GM18505 (cell line): ENCODE measurements around the gene ATP1B2.

Experiments
- ATAC-seq: cut with Tn5 transposase; IDR thresholded peaks from one replicate; pipeline ENCODE4 v1.9.1; 2021; ENCODE audit not compliant: unreplicated experiment
- POLR2A ChIP-seq: IDR thresholded peaks from 4 replicates; pipeline ENCODE4 v1.6.1; 2011; ENCODE audit warnings: borderline replicate concordance; ENCODE audit not compliant: insufficient read depth, insufficient read length; ENCODE audit errors: extremely low read depth

The ATP1B2 gene

GRCh38 chr17:7651097-7651664 lies 455 bp downstream of the ATP1B2 start:
- no peak for ATAC-seq

DNA sequence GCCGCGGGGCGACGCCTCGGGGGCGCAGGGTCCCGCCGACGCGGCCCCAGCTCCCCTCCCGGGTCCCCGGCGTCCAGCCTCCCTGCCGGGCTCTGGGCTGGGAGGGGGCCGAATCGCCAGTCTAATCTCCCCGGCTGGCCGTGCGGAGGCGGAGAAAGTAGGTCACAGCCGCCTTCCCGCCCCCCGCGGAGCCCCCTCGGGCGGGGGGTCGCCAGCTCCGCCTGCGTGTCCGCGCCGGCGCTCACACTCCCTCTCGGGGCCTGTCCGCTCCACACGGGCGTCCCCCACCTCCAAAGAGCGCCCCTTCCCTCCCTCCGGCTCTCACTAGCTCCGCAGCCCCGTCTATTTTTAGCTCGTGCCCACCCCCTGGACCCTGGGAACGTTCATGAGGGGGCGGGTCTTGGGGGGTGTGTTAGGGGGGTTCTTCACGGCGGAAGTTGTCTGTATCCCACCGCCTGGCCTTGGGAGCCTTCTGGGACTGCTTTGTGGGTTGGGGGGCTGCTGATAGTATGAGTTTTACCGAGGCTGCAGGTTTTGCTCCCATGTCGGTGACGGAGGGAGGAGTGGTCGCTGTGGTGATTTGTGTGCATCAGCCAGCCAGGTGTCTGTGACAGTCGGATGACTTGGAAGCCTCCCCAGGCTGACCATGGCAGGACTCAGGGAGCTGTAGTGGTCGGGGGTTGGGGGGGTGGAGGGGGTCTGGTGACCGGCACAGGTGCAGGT lies 1.1 kb downstream of the ATP1B2 start:
- ATAC-seq = no peak
- no peak for TF ChIP-seq POLR2A

More at GRCh38 chr17:7651097-7651664, 455 bp downstream of the ATP1B2 start:
- TF ChIP-seq POLR2A = no peak

DNA sequence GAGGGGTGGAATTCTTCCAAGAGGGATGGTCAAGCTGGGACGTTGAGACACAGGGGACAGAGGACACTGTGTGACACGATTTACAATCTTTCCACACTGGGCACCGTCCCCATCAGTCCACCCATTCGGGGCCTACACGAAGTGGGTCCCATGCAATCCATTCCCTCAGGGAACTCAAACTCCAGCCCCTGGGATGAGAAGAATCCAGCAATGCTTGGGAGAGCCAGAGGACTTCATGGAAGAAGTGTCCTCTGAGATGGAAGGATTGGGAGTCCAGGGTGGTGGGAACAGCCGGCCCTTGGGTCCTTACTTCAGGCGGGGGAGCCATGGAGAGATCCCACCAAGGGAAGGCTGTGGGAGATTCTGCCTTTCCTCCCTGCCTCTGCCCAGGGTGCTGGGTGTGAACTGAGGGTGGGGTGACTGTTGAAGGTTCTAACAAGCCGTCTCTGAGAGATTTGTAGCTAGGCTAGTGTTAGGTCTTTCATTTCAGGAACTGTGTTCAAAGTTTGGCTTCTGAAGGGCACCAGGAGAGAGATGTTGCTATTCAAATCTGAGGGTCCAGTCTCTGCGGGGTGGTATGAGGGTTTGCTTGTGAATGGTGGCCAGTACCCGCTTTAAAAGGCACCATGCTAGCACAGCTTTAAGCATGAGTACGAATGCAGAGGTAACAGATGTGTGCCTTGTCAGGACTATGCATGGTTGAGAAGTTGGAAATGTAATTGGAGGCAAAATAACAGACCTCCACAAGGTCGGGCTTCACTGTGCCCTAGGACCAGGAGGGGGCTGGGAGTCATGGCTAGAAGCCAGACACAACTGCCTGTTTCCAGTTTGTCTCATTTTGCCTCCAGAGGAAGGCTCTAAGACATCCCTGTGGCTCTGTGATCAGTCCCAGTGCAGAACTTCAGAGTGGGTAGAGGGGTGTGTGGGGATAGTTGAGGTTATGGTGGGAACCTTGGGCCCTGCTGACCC lies 1.9 kb downstream of the ATP1B2 start:
- no peak for ATAC-seq
- TF ChIP-seq POLR2A = no peak

DNA sequence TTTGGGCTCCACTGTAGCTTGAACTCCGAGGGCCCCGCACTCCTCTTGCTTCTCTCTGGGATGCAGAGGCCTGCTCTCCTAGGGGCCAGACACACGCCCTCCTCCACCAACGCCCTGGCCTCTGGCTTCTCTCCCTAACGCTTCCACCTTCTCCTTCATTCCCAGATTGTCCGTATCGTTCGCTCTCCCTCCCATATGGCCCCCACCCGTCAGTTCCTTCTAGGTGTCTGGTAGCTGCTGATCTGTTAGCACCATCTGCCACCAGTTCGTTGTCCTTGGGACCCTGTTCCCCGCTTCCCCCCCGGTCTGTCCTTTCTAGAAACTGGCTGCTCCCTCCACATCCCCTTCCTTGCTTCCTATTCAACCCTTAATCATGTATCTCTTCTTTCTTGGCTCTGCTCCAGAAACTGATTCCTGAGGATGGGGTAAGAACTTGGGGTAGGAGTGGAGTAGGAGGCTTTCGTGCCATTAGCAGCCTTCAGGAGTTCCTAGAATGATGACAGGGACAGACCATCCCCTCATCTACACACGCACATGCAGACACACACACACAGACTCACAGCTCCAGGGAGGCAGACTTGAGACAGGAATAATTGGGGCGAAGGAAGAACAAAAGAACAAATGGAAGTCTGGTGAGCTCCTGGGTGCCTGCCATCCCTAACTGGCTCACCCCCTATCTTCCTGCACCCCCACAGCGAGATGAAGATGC lies 4.3 kb downstream of the ATP1B2 start:
- ATAC-seq = no peak
- TF ChIP-seq POLR2A = no peak

GRCh38 chr17:7655541-7655840 lies 4.8 kb downstream of the ATP1B2 start:
- TF ChIP-seq POLR2A = no peak
- no peak for ATAC-seq

DNA sequence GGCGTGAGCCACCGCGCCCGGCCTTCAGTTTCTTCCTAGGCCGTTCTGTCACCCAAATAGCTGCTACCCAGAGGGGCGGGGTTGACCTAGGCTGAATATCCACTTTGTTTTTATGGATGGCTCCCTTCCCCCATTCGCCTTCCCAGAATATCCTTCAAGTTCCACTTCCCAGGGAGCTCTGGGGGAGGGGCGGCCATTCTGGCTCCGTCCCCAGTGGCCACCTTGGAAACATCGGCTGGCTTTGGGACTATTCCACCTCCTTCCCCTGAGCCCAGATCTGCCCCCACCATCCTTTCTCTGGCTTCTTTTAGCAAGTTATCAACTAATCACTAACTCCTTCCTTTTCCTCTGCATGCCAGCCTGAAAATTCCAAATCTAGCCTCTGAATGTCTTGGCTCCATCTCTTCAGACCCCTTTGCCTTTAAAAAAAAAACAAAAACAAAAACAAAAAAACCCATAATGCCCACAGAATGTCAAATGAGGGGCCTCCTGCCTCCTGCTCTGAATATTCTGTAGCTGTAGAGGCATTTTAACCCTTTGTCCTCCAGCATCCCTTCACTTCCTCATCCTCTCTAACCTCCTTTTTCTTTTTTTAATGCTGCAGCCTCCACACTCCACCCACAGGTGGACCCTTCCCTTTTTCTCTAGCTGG lies 6.4 kb downstream of the ATP1B2 start:
- no peak for ATAC-seq
- TF ChIP-seq POLR2A = no peak

DNA sequence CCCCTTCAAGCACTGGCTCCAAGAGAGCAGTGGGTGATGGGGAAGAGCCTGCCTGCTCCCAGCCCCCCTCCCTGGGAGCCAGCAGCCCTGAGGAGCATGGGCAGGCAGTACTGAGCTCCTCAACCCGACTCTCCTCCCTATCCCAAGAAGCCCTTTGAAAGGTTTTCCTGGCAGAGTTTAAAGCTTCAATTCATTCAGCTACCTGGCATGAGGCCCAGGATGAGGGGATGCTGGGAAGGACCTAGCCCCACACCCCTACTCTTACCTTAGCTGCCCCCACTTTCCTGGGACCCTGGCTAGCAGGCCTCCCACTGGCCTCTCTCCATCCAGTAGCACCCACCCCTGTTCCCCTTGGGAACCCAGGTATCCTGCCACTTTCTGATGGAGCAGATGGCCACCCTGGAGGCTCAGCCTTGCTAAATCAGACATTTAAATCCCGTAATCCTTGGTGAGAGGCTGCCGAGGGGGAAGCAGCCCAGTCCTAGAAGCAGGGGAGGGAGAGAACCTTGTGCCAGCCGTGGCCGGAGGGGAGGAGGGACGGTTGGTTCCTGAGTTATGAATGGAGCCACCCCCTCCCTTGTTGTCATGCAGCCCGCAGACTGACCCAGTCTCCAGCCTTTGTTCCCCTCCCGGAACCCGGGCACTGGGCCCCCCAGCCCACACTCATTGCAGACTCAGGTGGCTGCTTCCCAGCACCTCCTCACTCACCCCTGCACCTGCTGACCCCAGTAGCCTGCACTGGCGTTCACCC lies 17.1 kb downstream of the ATP1B2 start:
- no peak for TF ChIP-seq POLR2A
- ATAC-seq = no peak

- no peak for TF ChIP-seq POLR2A
- ATAC-seq = no peak
Measured at GRCh38 chr17:7668482-7668881, 17.8 kb downstream of the ATP1B2 start.

DNA sequence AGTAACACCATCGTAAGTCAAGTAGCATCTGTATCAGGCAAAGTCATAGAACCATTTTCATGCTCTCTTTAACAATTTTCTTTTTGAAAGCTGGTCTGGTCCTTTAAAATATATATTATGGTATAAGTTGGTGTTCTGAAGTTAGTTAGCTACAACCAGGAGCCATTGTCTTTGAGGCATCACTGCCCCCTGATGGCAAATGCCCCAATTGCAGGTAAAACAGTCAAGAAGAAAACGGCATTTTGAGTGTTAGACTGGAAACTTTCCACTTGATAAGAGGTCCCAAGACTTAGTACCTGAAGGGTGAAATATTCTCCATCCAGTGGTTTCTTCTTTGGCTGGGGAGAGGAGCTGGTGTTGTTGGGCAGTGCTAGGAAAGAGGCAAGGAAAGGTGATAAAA lies 22.5 kb downstream of the ATP1B2 start:
- ATAC-seq = no peak
- no peak for TF ChIP-seq POLR2A

- ATAC-seq = no peak
- no peak for TF ChIP-seq POLR2A
Measured at GRCh38 chr17:7674934-7675333, 24.2 kb downstream of the ATP1B2 start.

DNA sequence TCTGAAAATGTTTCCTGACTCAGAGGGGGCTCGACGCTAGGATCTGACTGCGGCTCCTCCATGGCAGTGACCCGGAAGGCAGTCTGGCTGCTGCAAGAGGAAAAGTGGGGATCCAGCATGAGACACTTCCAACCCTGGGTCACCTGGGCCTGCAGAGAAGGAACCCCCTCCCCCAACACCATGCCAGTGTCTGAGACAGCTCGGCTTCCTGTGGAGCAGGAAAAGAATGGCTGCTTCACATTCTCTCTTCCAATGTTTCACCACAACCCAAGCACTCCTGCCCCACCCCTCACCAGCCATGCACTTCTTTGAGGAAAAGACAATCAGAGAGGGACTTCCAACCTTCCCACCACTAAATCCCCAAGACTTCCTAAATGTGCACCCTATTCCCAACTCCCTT lies 25.8 kb downstream of the ATP1B2 start:
- ATAC-seq = no peak
- no peak for TF ChIP-seq POLR2A
